Smooth muscle cell of the brain vasculature (primary cell): ENCODE results near the gene APOBEC4.
"Not testable (repeated sequence)": the region's sequence is repeated elsewhere in the genome, so short reads cannot be mapped to it uniquely, and the experiment has no call there.

ENCODE experiments used
- DNase-seq: peaks from one replicate; pipeline ENCODE4 v3.0.0-alpha.2; 2012; ENCODE audit warnings: low read depth, low spot score

Gene APOBEC4, protein sequence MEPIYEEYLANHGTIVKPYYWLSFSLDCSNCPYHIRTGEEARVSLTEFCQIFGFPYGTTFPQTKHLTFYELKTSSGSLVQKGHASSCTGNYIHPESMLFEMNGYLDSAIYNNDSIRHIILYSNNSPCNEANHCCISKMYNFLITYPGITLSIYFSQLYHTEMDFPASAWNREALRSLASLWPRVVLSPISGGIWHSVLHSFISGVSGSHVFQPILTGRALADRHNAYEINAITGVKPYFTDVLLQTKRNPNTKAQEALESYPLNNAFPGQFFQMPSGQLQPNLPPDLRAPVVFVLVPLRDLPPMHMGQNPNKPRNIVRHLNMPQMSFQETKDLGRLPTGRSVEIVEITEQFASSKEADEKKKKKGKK

GRCh38 chr1:183652547-183653461 is at the start of gene APOBEC4:
Gene APOBEC4 (minus strand): TSS chr1:183653316. CDS start chr1:183648781, 4,535 bp downstream.
- DNase-seq = no peak

- DNase-seq = no peak
Observed at GRCh38 chr1:183702813-183703198, 49.7 kb upstream of the APOBEC4 start.

DNA sequence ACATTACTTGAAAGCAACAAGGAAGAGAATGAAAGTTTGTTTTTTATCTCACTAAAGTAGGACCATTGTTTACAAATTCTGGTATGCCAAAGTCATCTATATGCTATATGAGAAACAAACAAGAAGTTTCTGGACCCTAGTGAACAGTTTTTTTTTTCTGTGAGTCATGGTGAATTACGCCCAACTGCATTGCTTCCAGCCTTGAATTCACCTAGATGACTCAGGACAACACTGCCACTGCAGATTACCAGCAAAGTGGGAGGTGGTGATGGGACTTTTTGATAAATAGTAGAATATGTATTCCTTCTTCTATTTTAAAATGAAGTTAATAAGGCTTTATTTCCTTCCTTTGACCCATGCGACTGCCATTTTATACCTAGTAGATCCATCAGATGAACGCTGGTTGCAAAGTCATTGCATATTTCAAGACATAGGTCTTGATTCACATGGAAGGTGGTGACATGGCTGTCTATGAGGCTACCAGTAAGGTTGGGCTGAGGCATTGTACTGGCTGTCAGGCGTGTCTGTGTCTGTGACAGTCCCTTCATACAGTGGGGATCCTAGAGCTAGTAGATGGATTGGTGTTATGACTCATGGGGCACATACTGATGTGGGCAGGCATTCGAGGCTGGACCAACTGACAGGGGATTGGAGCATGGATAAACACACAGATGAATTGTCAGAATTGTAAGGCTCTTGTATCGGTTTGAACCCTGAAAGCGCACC is 49.1 kb upstream of the APOBEC4 start:
- DNase-seq = no peak

GRCh38 chr1:183699616-183700160 is 46.6 kb upstream of the APOBEC4 start:
- DNase-seq = no peak

- DNase-seq = no peak
Observed at GRCh38 chr1:183697814-183698590, 44.9 kb upstream of the APOBEC4 start.

- no peak for DNase-seq
Observed at GRCh38 chr1:183696981-183697380, 43.9 kb upstream of the APOBEC4 start.

GRCh38 chr1:183694755-183695154 is 41.6 kb upstream of the APOBEC4 start:
- DNase-seq = no peak

DNA sequence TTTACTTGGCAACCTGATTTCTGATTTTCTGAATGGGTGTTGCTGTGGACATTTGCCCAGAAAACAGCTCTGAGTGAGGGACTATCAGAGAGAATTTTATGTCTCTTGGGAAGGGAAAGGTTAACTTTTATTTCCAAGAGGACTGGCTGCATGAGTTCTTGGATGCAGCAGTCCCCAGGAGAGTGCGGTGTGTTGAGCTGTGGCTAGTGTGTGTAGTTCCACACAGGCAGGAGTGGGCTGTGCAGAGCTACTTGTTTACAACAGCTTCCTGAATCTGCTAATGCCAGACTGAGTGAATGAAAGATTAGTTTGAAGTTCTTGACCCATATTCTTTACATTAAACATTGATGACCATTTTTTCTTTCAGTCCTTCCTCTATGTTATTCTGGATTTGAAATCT is 41.0 kb upstream of the APOBEC4 start:
- DNase-seq = no peak

- no peak for DNase-seq
Observed at GRCh38 chr1:183693521-183693920, 40.4 kb upstream of the APOBEC4 start.

DNA sequence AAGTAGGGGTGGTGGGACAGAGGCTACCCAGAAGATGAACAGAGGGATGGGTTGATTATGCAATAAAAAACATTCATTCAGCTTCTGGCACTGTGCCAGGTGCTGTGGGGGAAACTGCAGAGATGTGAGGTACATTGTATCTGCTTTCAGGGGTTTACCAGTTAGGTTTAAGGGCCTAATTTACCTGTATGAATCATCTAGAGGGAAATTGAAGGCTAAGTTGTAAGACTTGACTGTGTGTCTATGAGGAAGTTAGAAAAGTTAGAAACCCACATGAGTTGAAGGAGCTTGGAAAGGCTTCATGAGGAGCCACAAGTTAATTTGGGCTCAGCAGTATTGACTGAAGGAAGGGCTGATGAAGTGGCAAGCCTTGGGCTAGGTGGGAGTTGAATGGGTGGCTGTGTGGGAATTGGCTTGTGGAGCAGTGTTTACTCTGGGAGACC is 36.7 kb upstream of the APOBEC4 start:
- no peak for DNase-seq

DNA sequence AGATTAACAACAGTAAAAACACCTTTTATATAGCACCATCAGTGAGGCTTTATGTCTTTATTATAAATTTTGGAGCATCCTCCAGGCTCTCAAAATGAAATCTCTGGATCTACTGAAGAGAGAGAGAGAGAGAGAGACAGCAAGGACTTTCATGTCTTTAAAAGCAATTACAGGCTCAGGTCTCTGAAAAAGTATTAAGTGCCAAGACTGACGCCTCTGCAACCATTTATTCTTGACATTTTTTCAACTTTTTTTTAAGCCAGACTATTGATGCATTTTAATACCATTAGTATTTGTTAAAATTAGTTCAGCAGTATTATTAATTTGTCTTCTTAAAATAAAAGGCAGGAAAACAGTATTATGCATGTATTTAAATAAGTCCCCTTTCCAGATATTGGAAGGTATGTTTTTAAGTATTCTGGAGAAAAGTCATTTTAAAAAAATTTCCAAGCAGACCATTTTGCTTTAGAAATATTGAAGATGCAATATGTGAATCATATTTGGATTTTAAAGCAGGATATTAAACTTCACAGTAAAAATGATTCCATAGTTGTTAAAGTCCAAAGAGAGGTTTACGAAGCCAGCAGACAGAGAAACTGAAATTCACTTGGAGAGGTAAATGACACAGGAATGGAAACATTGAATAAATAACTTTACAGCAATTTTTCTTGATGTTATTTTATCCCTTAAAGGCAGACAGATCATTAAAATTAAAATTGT is 35.4 kb upstream of the APOBEC4 start:
- no peak for DNase-seq

- DNase-seq = no peak
Observed at GRCh38 chr1:183687546-183688304, 34.6 kb upstream of the APOBEC4 start.

DNA sequence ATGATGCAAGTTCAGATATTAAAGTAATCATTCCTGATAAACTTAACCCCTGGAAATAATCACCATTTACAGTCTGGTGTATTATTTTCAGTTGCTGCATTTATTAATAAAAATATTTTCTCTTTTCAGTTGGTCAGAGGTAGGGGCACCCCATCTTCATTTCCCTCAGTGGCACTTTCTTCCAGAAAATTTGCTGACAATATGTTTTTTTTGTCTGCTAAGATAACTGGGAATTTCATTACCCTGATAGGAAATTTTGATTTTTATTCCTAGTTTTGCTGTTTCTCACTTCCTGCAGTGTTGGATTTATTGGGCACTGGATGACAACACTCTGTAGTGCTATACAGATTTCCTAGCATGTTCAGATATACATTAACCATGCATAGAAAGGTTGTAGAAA is 33.1 kb upstream of the APOBEC4 start:
- DNase-seq = no peak

DNA sequence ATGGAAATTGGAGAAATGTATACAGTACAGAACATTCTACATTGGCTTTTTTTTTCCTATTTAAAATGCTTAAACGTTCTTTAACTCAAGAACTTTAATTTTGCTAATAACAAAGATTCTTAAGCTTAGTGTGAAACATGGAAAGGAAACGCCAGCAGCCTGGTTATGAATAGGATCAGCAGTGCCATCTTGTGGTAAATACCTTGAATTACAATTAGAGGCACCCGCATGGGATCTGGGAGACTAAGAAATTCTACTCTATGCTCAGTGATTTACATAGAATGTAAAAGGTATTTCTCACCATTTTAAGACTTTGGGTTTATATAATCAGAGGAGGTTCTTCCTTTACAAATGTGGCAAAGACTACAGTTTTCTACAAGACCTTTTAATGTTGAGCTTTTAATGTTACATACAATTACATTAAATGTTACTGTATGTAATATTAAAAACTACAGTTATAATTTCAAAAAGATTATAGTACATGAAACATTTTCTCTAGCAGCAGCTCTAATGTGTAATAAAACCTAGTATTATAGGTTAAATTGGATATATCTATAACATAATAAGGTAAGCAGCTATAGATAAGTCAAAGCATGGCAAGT is 32.1 kb upstream of the APOBEC4 start:
- DNase-seq = peak; percentile 17

DNA sequence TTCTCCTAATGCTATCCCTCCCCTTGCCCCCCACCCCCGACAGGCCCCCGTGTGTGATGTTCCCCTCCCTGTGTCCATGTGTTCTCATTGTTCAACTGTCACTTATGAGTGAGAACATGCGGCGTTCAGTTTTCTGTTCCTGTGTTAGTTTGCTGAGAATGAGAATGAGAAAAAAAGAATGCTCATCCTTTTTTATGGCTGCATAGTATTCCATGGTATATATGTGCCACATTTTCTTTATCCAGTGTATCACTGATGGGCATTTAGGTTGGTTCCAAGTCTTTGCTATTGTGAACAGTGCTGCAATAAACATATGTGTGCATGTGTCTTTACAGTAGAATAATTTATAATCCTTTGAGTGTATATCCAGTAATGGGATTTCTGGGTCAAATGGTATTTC is 26.2 kb upstream of the APOBEC4 start:
- not testable (repeated sequence) for DNase-seq

GRCh38 chr1:183678819-183679218 is 25.7 kb upstream of the APOBEC4 start:
- DNase-seq = no peak

GRCh38 chr1:183676586-183677189 is 23.6 kb upstream of the APOBEC4 start:
- no peak for DNase-seq

DNA sequence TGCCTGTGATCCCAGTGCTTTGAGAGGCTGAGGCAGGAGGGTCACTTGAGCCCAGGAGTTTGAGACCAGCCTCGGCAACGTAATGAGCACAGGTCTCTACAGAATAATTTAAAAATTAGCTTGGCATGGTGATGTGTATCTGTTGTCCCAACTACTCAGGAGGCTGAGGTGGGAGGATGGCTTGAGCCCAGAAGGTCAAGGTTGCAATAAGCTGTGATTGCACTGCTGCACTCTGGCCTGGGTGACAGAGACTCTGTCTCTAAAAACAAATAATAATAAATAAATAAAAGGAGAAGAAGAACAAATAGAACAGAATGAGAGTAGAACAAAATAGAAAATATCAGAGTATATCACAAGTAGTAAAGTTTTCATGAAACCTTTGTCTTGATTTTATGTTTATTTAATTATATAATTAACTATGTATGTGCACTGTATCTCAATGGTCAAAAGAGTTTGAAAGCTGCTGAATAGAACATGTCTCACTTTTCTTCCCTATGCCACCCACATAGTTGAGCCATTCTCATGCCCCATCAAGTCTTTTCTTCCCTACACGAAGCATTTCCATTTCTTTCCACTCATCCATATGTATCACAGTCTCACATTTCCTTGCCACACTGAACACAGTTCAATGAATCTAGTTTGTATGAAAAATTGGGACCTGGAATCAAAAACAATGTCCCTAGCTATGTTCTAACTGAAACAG is 22.9 kb upstream of the APOBEC4 start:
- DNase-seq = no peak
